ENCODE results near the gene MICA.
"Not testable (repeated sequence)": the region's sequence is repeated elsewhere in the genome, so short reads cannot be mapped to it uniquely, and the experiment has no call there.

MICA gene

GRCh38 chr6:31446481-31446880 is 43.1 kb downstream of the MICA start:
- Histone ChIP-seq H3K9me3 (replicated peaks; ENCODE audit: insufficient read depth, low read length) (no peaks in the 10 kb centered on the region), H3K36me3 (replicated peaks; ENCODE audit: insufficient read depth, low read length) (no peaks in the 10 kb centered on the region), H3K27me3 (replicated peaks; ENCODE audit: insufficient read depth, low read length) (no peaks in the 10 kb centered on the region), H3K4me2 (ENCODE audit: low read depth, low read length) (no peak overlapping the region), H3F3A (ENCODE audit: insufficient read depth, low read length) (no peaks in the 10 kb centered on the region), H3K9ac (ENCODE audit: low read length) (no peak overlapping the region), H3K79me2 (ENCODE audit: low read length) (no peaks in the 10 kb centered on the region), H3K27ac (ENCODE audit: low read length) (no peak overlapping the region), H3K4me1 (ENCODE audit: low read length) (0 out of 2 replicates have a peak, but pooled peaks cover 4% of the 10 kb centered on the region), H3K4me3 (ENCODE audit: low read length) (no peak overlapping the region), H4K20me1 (ENCODE audit: insufficient read depth, low read length) (no peaks in the 10 kb centered on the region), H3K9me2 (replicated peaks; ENCODE audit: insufficient read depth, low read length) (no peaks in the 10 kb centered on the region), H2AFZ (ENCODE audit: low read length) (no peak overlapping the region)
- TF ChIP-seq CTCF (IDR thresholded peaks at IDR 0.05; ENCODE audit: low read length) (no peak), EZH2 (optimal IDR thresholded peaks at IDR 0.05; ENCODE audit: low read depth, low read length) (no peak), EZH2phosphoT487 (IDR thresholded peaks at IDR 0.05; ENCODE audit: low read length) (no peak)
- no peak for DNase-seq

- not testable (repeated sequence) for H3K27ac ChIP-seq (ENCODE audit: low read length); H3K4me1 ChIP-seq (ENCODE audit: low read length); DNase-seq; H3K9ac ChIP-seq (ENCODE audit: low read length); H4K20me1 ChIP-seq (ENCODE audit: insufficient read depth, low read length); H3K4me2 ChIP-seq (ENCODE audit: low read depth, low read length); H3K9me3 ChIP-seq (replicated peaks; ENCODE audit: insufficient read depth, low read length); H3K36me3 ChIP-seq (replicated peaks; ENCODE audit: insufficient read depth, low read length); H3K4me3 ChIP-seq (ENCODE audit: low read length); H2AFZ ChIP-seq (ENCODE audit: low read length); H3K79me2 ChIP-seq (ENCODE audit: low read length); H3F3A ChIP-seq (ENCODE audit: insufficient read depth, low read length); H3K9me2 ChIP-seq (replicated peaks; ENCODE audit: insufficient read depth, low read length); H3K27me3 ChIP-seq (replicated peaks; ENCODE audit: insufficient read depth, low read length)
Observed at GRCh38 chr6:31446999-31447789, 43.8 kb downstream of the MICA start.

- DNase-seq: no peak
- H2AFZ ChIP-seq (ENCODE audit: low read length): no peak overlapping the region
- H3K4me1 ChIP-seq (ENCODE audit: low read length): no peaks in the 10 kb centered on the region
- no peak overlapping the region for H3K4me2 ChIP-seq (ENCODE audit: low read depth, low read length)
- no peaks in the 10 kb centered on the region; the same call in 1 of the 2 replicates for H3K27me3 ChIP-seq (replicated peaks; ENCODE audit: insufficient read depth, low read length)
- H3K36me3 ChIP-seq (replicated peaks; ENCODE audit: insufficient read depth, low read length): no peaks in the 10 kb centered on the region
- H3K9ac ChIP-seq (ENCODE audit: low read length): no peak overlapping the region
- H3K79me2 ChIP-seq (ENCODE audit: low read length): no peaks in the 10 kb centered on the region
- H3K9me3 ChIP-seq (replicated peaks; ENCODE audit: insufficient read depth, low read length): no peaks in the 10 kb centered on the region
- TF ChIP-seq EZH2phosphoT487 (IDR thresholded peaks at IDR 0.05; ENCODE audit: low read length) (no peak), CTCF (IDR thresholded peaks at IDR 0.05; ENCODE audit: low read length) (no peak), EZH2 (optimal IDR thresholded peaks at IDR 0.05; ENCODE audit: low read depth, low read length) (no peak)
- no peaks in the 10 kb centered on the region for H4K20me1 ChIP-seq (ENCODE audit: insufficient read depth, low read length)
- H3K4me3 ChIP-seq (ENCODE audit: low read length): no peak overlapping the region
- H3K9me2 ChIP-seq (replicated peaks; ENCODE audit: insufficient read depth, low read length): no peaks in the 10 kb centered on the region
- H3K27ac ChIP-seq (ENCODE audit: low read length): no peak overlapping the region
- no peaks in the 10 kb centered on the region for H3F3A ChIP-seq (ENCODE audit: insufficient read depth, low read length)
Observed at GRCh38 chr6:31450751-31451150, 47.4 kb downstream of the MICA start.

- H3K4me1 ChIP-seq (ENCODE audit: low read length): no peaks in the 10 kb centered on the region
- no peak for DNase-seq
- H3K79me2 ChIP-seq (ENCODE audit: low read length): no peaks in the 10 kb centered on the region
- H3K27me3 ChIP-seq (replicated peaks; ENCODE audit: insufficient read depth, low read length): no peaks in the 10 kb centered on the region; the same call in 1 of the 2 replicates
- H3K36me3 ChIP-seq (replicated peaks; ENCODE audit: insufficient read depth, low read length): no peaks in the 10 kb centered on the region
- H3F3A ChIP-seq (ENCODE audit: insufficient read depth, low read length): no peaks in the 10 kb centered on the region
- H3K4me2 ChIP-seq (ENCODE audit: low read depth, low read length): no peak overlapping the region
- no peak overlapping the region for H3K9ac ChIP-seq (ENCODE audit: low read length)
- no peaks in the 10 kb centered on the region for H3K9me2 ChIP-seq (replicated peaks; ENCODE audit: insufficient read depth, low read length)
- TF ChIP-seq EZH2 (optimal IDR thresholded peaks at IDR 0.05; ENCODE audit: low read depth, low read length) (no peak), CTCF (IDR thresholded peaks at IDR 0.05; ENCODE audit: low read length) (no peak), EZH2phosphoT487 (IDR thresholded peaks at IDR 0.05; ENCODE audit: low read length) (no peak)
- no peaks in the 10 kb centered on the region for H4K20me1 ChIP-seq (ENCODE audit: insufficient read depth, low read length)
- no peaks in the 10 kb centered on the region for H3K9me3 ChIP-seq (replicated peaks; ENCODE audit: insufficient read depth, low read length)
- no peak overlapping the region for H3K27ac ChIP-seq (ENCODE audit: low read length)
- no peak overlapping the region for H3K4me3 ChIP-seq (ENCODE audit: low read length)
- no peak overlapping the region for H2AFZ ChIP-seq (ENCODE audit: low read length)
Observed at GRCh38 chr6:31452859-31453258, 49.5 kb downstream of the MICA start.
